GM23338 (cell line): ENCODE results near the gene ADGRB3.

Experiments used
- CREB1 ChIP-seq: fragments of 250-450 bp; sonication (Bioruptor Pico); IDR thresholded peaks from 2 replicates; pipeline ENCODE4 v1.5.0; 2020; ENCODE audit warnings: low read depth, mild to moderate bottlenecking, moderate library complexity
- EZH2 ChIP-seq: fragments of 200-600 bp; sonication (generic); IDR thresholded peaks from one replicate; pipeline ENCODE4 v1.8.0; 2017; ENCODE audit warnings: antibody characterized with exemption, mild to moderate bottlenecking, low read depth; ENCODE audit not compliant: unreplicated experiment
- EZH2phosphoT487 ChIP-seq: fragments of 200-600 bp; sonication (generic); IDR thresholded peaks from one replicate; pipeline ENCODE4 v1.8.1; 2018; ENCODE audit warnings: antibody characterized with exemption; ENCODE audit not compliant: unreplicated experiment
- POLR2AphosphoS5 ChIP-seq: IDR thresholded peaks from 2 replicates; pipeline ENCODE4 v1.6.1; 2016; ENCODE audit warnings: antibody characterized with exemption, low read depth
- ZNF114 ChIP-seq: fragments of 250-450 bp; sonication (Bioruptor Pico); IDR thresholded peaks from 2 replicates; pipeline ENCODE4 v1.5.0; 2020; ENCODE audit warnings: mild to moderate bottlenecking, moderate library complexity
- TF ChIP-seq, protein P1 (sequence below), 2 experiments: fragments of 200-600 bp in 1 of 2; sonication (generic) in 1 of 2; conservative IDR thresholded peaks; 2 replicates each; pipeline versions ENCODE4 v1.5.1 to v1.6.1; 2016 to 2017; ENCODE audit warnings: antibody characterized with exemption in 2 of 2, low read depth in 2 of 2, mild to moderate bottlenecking in 2 of 2, moderate library complexity in 1 of 2

DNA sequence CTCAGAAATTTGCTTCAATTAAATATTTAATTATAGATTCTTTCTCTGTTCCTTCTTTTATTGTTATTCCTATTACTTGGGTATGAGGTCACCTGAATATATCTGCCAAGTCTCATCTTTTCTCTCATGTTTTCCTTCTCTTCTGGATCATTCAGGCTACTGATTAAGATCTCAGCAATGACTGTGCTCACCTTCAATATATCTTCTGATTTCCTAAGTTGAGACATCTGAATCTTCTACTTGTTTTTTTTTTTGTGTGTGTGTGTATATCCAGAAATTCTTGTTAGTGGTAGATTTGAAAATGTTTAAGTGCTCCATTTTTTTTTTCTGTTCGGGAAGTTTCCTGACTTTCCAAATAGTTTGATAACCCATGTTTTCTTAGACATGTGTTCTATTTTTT, 108.0 kb downstream of the ADGRB3 start:
- TF ChIP-seq, protein P1, sequence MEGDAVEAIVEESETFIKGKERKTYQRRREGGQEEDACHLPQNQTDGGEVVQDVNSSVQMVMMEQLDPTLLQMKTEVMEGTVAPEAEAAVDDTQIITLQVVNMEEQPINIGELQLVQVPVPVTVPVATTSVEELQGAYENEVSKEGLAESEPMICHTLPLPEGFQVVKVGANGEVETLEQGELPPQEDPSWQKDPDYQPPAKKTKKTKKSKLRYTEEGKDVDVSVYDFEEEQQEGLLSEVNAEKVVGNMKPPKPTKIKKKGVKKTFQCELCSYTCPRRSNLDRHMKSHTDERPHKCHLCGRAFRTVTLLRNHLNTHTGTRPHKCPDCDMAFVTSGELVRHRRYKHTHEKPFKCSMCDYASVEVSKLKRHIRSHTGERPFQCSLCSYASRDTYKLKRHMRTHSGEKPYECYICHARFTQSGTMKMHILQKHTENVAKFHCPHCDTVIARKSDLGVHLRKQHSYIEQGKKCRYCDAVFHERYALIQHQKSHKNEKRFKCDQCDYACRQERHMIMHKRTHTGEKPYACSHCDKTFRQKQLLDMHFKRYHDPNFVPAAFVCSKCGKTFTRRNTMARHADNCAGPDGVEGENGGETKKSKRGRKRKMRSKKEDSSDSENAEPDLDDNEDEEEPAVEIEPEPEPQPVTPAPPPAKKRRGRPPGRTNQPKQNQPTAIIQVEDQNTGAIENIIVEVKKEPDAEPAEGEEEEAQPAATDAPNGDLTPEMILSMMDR (conservative IDR thresholded peaks at IDR 0.05; ENCODE audit: low read depth in 2 of 2), result no peak
- TF ChIP-seq CREB1 (CRISPR knock-in tag), result no peak
- no peak for TF ChIP-seq POLR2AphosphoS5
- no peak for TF ChIP-seq EZH2phosphoT487
- TF ChIP-seq ZNF114 (CRISPR knock-in tag), result no peak
- no peak for TF ChIP-seq EZH2
